ENCODE data around the gene MYO9A.

GRCh38 chr15:72112805-72113204 lies 5.1 kb downstream of the MYO9A start:
- TF ChIP-seq POLR2A (IDR thresholded peaks at IDR 0.05) (no peak), EP300 (IDR thresholded peaks at IDR 0.05) (no peak)
